SU-DHL-6 (cell line): ENCODE data around the gene RBM17.

Source experiments
- EZH2phosphoT487 ChIP-seq: fragments of 200-600 bp; sonication (generic), shearing (Covaris generic); conservative IDR thresholded peaks from 2 replicates; pipeline ENCODE4 v1.6.1; 2018; ENCODE audit warnings: mild to moderate bottlenecking, antibody characterized with exemption, low read length, moderate library complexity, mixed read lengths
- TF ChIP-seq, protein P1 (sequence below): fragments of 200-600 bp; sonication (generic); IDR thresholded peaks from one replicate; pipeline ENCODE4 v1.5.1; 2017; ENCODE audit warnings: antibody characterized with exemption, mild to moderate bottlenecking, low read length, moderate library complexity; ENCODE audit not compliant: insufficient read depth, poor library complexity, severe bottlenecking

DNA sequence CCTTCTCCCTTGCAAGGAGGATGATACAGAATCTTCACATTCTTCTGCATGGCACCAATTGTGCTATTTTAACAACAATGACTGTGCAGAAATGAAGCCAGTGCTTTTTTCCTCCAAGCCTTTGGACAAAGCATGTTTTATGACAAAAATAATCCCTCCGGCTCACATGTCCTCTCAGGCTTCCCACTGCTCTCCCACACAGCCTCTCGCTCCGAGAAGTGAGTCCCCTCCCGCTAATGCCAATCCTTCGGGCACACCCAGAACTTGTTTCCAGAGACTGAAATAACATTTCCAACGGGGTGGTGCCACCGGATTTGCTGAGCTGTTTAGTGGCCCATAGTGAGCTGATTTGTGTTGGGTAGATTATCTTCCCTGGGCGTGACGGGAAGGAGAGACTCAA, 35.8 kb downstream of the RBM17 start:
- TF ChIP-seq, protein P1, sequence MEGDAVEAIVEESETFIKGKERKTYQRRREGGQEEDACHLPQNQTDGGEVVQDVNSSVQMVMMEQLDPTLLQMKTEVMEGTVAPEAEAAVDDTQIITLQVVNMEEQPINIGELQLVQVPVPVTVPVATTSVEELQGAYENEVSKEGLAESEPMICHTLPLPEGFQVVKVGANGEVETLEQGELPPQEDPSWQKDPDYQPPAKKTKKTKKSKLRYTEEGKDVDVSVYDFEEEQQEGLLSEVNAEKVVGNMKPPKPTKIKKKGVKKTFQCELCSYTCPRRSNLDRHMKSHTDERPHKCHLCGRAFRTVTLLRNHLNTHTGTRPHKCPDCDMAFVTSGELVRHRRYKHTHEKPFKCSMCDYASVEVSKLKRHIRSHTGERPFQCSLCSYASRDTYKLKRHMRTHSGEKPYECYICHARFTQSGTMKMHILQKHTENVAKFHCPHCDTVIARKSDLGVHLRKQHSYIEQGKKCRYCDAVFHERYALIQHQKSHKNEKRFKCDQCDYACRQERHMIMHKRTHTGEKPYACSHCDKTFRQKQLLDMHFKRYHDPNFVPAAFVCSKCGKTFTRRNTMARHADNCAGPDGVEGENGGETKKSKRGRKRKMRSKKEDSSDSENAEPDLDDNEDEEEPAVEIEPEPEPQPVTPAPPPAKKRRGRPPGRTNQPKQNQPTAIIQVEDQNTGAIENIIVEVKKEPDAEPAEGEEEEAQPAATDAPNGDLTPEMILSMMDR: no peak
- TF ChIP-seq EZH2phosphoT487: no peak
